GM19240 (cell line): ENCODE measurements around the gene ITGAL.
"Not testable (repeated sequence)": the region's sequence is repeated elsewhere in the genome, so short reads cannot be mapped to it uniquely, and the experiment has no call there.

Source experiments
- DNase-seq: peaks from one replicate; pipeline ENCODE4 v3.0.0; 2011; ENCODE audit warnings: low spot score; ENCODE audit not compliant: insufficient read length

The ITGAL gene

GRCh38 chr16:30491744-30492308 lies 19.3 kb downstream of the ITGAL start:
- DNase-seq: no peak

- no peak for DNase-seq
Measured at GRCh38 chr16:30493941-30494488, 21.5 kb downstream of the ITGAL start.

- DNase-seq: no peak
Measured at GRCh38 chr16:30494709-30495108, 22.2 kb downstream of the ITGAL start.

DNA sequence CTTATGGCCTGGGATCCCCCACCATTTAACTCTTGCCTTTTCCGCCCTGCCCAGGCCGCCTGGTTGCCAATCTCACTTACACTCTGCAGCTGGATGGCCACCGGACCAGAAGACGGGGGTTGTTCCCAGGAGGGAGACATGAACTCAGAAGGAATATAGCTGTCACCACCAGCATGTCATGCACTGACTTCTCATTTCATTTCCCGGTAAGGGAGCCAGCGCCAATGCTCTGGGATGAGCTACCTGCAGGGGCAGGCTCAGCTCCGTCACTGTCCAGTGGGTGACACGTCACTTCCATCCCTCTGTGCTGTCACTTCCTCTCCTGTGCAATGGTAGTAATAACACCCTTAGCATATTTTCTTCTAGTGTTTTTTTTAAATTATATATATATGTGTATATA lies 26.7 kb downstream of the ITGAL start:
- DNase-seq: no peak

DNA sequence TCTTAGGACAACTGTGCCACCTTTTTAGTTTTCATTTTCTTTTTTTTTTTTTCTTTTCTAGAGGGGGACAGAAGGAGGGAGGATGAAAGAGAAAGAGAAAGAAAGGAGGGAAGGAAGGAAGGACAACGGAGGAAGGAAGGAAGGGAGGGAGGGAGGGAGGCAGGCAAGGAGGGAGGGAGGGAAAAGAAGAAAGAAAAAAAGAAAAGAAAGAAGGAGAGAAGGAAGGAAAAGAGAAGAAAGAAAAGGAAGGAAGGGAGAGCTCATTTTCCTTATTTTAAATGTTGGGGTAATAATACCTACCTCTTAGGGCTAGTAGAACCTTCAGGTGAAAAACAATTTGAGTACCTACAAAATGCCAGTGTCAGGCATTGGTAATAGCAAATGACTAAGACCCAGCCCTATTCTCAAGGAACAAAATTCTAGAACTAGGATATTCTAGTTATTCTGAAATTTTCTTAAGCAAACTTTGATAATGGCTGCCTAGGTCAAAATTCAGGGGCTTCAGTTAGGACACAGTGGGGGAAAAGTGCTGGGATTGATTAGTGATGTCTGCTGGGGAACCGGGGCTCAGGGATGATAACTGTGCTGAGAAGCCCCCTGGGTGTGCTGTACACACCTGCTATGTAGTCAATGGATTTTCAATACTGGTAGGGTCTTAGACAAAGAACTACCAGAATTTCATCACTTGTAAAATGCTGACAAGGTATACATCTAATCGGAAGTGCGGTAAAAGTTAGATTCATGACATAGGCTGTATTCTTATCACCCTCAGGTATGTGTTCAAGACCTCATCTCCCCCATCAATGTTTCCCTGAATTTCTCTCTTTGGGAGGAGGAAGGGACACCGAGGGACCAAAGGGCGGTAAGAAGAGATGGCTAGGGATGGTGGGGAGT lies 31.1 kb downstream of the ITGAL start:
- no peak for DNase-seq

DNA sequence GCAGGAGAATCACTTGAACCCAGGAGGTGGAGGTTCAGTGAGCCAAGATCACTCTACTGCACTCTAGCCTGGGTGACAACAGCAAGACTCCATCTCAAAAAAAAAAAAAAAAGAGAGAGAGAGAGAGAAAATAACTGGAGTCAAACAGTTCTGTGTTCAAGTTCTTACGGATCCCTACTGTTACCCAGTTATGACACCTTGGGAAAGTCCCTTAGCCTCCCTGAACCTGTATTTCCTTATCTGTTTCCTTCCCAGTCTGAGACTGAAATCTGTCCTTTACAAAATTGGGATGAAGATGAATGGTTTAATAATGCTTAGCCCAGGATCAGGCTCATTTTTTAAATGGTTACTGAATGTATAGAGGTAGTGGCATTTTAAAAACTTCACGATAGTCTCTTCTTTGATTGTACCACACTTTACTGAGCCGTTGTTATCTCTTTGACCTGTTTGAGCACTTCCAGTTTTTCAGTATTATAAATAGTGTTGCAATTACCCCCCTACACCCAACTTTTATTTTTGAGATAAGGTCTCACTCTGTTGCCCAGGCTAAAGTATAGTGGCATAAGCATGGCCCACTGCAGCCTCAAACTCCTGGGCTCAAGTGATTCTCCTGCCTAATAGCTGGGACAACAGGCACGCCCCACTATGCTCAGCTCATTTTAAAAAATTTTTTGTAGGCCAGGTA lies 36.7 kb downstream of the ITGAL start:
- no peak for DNase-seq

GRCh38 chr16:30510376-30510938 lies 37.9 kb downstream of the ITGAL start:
- DNase-seq: no peak

DNA sequence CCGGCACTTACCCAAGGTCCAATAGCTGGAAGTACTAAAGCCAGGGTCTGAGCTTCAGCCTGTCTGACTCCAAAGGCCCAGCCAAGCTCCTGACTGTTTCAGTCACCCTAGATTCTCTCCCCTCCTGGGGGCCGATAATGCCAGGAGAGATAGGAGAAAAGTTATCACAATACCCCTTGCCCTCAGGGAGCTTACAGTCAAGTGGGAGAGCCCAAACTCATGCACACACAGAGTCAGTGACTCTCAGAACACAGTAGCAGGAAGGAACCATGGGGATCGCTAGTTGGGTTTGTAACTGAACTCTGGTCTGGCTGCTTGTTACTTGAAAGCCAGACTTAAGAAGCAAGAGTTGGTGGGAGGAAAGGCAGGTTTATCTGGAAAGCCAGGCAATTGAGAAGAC lies 39.0 kb downstream of the ITGAL start:
- DNase-seq: no peak

DNA sequence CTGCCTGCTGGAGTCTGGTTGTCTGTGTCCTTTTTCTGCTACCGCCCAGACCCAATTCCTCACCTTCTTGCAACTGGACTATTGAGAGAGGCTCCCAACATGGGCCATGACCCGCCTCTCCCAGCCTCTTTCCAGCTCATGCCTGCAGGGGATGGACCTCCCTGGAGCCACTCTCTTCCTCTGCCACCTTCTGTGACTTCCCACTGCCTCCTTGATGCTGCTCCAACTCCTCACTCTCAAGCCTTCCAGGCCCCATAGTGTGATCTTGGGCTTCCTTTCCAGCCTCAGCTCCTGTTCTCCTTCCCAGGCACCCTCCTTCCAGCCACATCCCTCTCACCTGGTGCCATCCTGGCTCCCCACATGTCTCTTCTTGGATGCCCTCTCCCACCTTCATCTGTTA lies 42.7 kb downstream of the ITGAL start:
- DNase-seq: no peak

DNA sequence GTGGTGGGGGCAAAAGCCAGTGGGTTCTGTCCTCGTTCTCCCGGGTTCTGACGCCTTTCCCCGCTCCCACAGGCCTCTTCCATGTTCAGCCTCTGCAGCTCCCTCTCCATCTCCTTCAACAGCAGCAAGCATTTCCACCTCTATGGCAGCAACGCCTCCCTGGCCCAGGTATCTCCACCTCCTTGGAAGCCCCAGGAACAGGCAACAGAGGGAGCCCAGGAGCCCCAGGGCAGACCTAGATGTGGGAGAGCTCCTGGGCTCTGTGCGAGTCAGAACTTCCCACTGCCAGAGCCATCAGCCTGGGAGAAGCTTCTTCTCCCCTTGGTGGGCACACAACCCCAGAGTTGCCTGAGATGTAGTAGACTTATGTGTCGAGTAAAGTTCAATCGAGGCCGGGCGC lies 46.0 kb downstream of the ITGAL start:
- DNase-seq: no peak

DNA sequence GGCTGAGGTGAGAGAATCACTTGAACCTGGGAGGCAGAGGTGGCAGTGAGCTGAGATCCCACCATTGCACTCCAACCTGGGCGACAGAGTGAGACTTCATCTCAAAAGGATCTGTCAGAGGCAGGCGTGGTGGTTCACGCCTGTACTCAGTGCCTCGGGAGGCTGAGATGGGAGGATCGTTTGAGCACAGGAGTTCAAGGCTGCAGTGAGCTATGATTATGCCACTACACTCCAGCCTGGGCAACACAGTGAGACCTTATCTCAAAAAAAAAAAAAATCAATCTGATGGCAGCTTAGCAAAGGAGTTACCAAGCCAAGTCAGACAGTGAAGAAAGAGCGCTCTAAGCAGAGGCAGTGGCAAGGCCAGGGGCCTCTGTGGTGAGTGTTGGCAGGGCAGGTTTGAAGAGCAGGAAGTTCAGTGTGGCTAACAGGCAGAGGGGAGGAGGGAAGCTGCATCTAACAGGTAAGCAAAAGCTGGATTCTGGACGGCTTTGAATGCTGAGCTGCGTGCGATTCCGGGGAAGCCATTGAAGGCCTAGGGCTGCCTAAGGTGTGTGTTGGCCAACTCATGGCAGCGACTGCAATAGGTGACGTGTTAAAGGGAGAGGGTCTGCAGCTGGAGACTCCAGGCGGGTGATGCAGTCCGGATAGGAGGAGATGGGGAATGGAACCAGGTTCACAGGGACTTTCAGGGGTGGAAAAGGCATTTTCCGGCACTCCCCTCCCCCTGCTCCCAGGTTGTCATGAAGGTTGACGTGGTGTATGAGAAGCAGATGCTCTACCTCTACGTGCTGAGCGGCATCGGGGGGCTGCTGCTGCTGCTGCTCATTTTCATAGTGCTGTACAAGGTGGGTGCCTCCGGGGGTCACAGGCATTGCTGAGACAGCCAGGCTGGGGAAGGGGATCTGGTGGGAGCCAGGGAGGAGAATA lies 46.8 kb downstream of the ITGAL start:
- DNase-seq: no peak

- no peak for DNase-seq
Measured at GRCh38 chr16:30521476-30521872, 48.9 kb downstream of the ITGAL start.

GRCh38 chr16:30521873-30522641 lies 49.5 kb downstream of the ITGAL start:
- no peak for DNase-seq

DNA sequence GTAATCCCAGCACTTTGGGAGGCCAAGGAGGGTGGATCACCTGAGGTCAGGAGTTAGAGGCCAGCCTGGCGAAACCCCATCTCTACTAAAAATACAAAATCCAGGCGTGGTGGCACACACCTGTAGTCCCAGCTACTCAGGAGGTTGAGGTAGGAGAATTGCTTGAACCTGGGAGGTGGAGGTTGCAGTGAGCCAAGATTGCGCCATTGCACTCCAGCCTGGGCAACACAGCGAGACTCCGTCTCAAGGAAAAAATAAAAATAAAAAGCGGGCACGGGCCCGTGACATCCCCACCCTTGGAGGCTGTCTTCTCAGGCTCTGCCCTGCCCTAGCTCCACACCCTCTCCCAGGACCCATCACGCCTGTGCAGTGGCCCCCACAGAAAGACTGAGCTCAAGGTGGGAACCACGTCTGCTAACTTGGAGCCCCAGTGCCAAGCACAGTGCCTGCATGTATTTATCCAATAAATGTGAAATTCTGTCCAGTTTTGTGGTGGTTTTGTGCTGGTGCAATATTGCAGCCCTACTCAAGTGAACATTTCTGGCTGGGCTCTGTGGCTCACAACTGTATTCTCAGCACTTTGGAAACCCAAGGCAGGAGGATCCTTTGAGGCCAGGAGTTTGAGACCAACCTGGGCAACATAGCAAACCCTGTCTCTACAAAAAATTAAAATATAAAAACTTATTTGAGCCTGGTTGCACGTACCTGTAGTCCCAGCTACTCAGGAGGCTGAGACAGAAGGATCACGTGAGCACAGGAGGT lies 50.3 kb downstream of the ITGAL start:
- DNase-seq: not testable (repeated sequence)

DNA sequence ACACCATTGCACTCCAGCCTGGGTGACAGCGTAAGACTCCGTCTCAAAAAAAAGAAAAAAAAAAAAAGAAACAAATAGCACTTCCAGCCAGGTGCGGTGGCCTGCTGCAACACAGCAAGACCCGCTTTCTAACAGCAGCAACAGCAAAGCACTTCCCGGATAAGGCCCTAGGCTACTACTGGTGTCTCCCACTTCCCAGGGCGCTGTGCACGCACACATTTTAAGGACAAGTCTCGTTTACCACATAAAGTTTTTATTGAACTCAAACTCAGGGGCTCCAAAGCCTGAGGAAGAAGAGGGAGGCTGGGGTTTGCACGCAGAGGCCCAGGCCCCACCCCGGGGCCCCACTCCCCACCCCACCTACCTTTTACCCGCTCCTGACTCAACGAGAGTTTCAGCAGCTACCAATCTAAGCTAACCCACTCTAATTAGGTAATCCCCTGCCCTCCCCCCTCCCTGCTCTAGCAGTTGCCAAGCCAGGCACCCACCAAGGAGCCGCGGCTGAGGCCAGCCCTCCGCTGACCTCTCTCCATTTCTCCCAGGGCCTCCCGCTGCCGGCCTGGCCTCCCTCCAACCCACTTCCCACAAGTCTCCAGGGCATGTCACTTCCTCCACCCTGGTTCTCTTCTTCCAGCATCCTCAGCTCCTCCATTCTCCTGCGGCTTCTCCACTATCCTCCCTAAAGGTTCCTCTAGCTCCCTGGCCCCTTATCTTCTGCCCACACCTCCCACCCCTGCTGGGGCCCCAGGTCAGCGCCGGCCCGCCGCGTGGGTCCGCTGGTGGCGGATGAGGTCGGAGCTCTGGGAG lies 51.4 kb downstream of the ITGAL start:
- no peak for DNase-seq

- DNase-seq: no peak
Measured at GRCh38 chr16:30524575-30525568, 52.3 kb downstream of the ITGAL start.

DNA sequence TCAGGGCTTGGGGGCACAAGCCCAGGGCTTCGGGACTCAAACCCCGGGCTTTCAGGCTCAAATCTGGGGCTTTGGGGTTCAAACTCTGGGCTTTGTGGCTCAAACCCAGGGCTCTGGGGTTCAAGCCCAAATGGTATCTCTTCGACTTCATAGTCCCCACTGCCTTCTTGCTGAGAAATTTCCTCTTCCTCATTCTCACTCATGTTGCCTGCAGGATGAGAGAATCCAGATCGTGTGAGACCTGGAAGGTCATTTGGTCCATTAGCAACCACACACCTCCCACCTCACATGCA lies 53.2 kb downstream of the ITGAL start:
- no peak for DNase-seq
